GM18526 (cell line): ENCODE measurements around the gene JPT2.
A peak's percentile ranks its signal among the peaks of the same experiment; 100 is the strongest.

Experiments
- POLR2A ChIP-seq: IDR thresholded peaks from 3 replicates; pipeline ENCODE4 v1.6.1; 2011; ENCODE audit not compliant: insufficient read length; ENCODE audit errors: extremely low read depth

Gene JPT2

GRCh38 chr16:1677942-1678499 lies at the start of gene JPT2:
Gene JPT2, plus strand, starts transcription at chr16:1678279. Its CDS starts 34 bp downstream, at chr16:1678313.
- peak; percentile 71 for TF ChIP-seq POLR2A

- no peak for TF ChIP-seq POLR2A
These were observed 47.4 kb upstream of the JPT2 start for GRCh38 chr16:1630450-1631213.

GRCh38 chr16:1631230-1631629 lies 46.8 kb upstream of the JPT2 start:
- no peak for TF ChIP-seq POLR2A

GRCh38 chr16:1631931-1632637 lies 46.0 kb upstream of the JPT2 start:
- TF ChIP-seq POLR2A: no peak

GRCh38 chr16:1632638-1632970 lies 45.5 kb upstream of the JPT2 start:
- no peak for TF ChIP-seq POLR2A

- no peak for TF ChIP-seq POLR2A
These were observed 44.8 kb upstream of the JPT2 start for GRCh38 chr16:1633310-1633709.

- no peak for TF ChIP-seq POLR2A
These were observed 43.5 kb upstream of the JPT2 start for GRCh38 chr16:1634541-1634940.

- no peak for TF ChIP-seq POLR2A
These were observed 43.0 kb upstream of the JPT2 start for GRCh38 chr16:1635070-1635469.

GRCh38 chr16:1637526-1637925 lies 40.6 kb upstream of the JPT2 start:
- no peak for TF ChIP-seq POLR2A

GRCh38 chr16:1638757-1639156 lies 39.3 kb upstream of the JPT2 start:
- TF ChIP-seq POLR2A: no peak

GRCh38 chr16:1639282-1639681 lies 38.8 kb upstream of the JPT2 start:
- TF ChIP-seq POLR2A: no peak

GRCh38 chr16:1639860-1640259 lies 38.2 kb upstream of the JPT2 start:
- no peak for TF ChIP-seq POLR2A

- TF ChIP-seq POLR2A: no peak
These were observed 37.7 kb upstream of the JPT2 start for GRCh38 chr16:1640261-1640941.

- no peak for TF ChIP-seq POLR2A
These were observed 36.8 kb upstream of the JPT2 start for GRCh38 chr16:1641261-1641660.

- no peak for TF ChIP-seq POLR2A
These were observed 35.9 kb upstream of the JPT2 start for GRCh38 chr16:1642148-1642547.

GRCh38 chr16:1642753-1643152 lies 35.3 kb upstream of the JPT2 start:
- TF ChIP-seq POLR2A: no peak
